Endodermal cell (in vitro differentiated cells): ENCODE results near the gene CTCFL. TPM values are rescaled to one million over a fixed set of nuclear protein-coding genes. Genes with fewer than 3 reads are reported as not detected.

ENCODE experiments used
- DNase-seq: peaks from one replicate; pipeline ENCODE4 v3.0.0-alpha.2; 2017
- H3K27ac ChIP-seq: 2 replicates; pipeline ENCODE4 v1.5.1; 2013; ENCODE audit warnings: mild to moderate bottlenecking, low read depth, low read length, moderate library complexity
- H3K27me3 ChIP-seq: 2 replicates; pipeline ENCODE4 v1.6.1; 2013; ENCODE audit warnings: mild to moderate bottlenecking, low read length, moderate library complexity; ENCODE audit not compliant: insufficient read depth, control insufficient read depth, poor library complexity, severe bottlenecking
- H3K36me3 ChIP-seq: 2 replicates; pipeline ENCODE4 v1.7.0; 2013; ENCODE audit warnings: mild to moderate bottlenecking, low read length, moderate library complexity; ENCODE audit not compliant: control insufficient read depth, insufficient read depth
- H3K4me1 ChIP-seq: one replicate; pipeline ENCODE4 v1.7.0; 2013; ENCODE audit warnings: low read length; ENCODE audit not compliant: control insufficient read depth, insufficient read depth
- H3K4me3 ChIP-seq: 2 replicates; pipeline ENCODE4 v1.5.1; 2013; ENCODE audit warnings: mild to moderate bottlenecking, low read length, moderate library complexity
- H3K9ac ChIP-seq: 2 replicates; pipeline ENCODE4 v1.6.1; 2013; ENCODE audit warnings: mild to moderate bottlenecking, low read length, moderate library complexity; ENCODE audit not compliant: poor library complexity, severe bottlenecking; ENCODE audit errors: extremely low read depth
- H3K9me3 ChIP-seq: 2 replicates; pipeline ENCODE4 v1.6.1; 2013; ENCODE audit warnings: mild to moderate bottlenecking, low read length, moderate library complexity; ENCODE audit not compliant: control insufficient read depth
- H3K27ac Mint-ChIP-seq: 2 replicates; pipeline ENCODE4 v1.8.0; 2020; ENCODE audit warnings: mixed read lengths
- H3K27me3 Mint-ChIP-seq: 2 replicates; pipeline ENCODE4 v1.8.0; 2021; ENCODE audit warnings: mild to moderate bottlenecking, mixed read lengths; ENCODE audit not compliant: insufficient read depth
- H3K36me3 Mint-ChIP-seq: 2 replicates; pipeline ENCODE4 v1.8.0; 2020; ENCODE audit warnings: low read depth, mixed read lengths
- H3K4me1 Mint-ChIP-seq: 2 replicates; pipeline ENCODE4 v1.8.0; 2020; ENCODE audit warnings: mixed read lengths
- H3K4me3 Mint-ChIP-seq: 2 replicates; pipeline ENCODE4 v1.8.0; 2020; ENCODE audit warnings: mild to moderate bottlenecking, moderate library complexity, mixed read lengths
- H3K9me3 Mint-ChIP-seq: 2 replicates; pipeline ENCODE4 v1.8.0; 2020; ENCODE audit warnings: mild to moderate bottlenecking, mixed read lengths
- CTCF ChIP-seq: fragments of 200-600 bp; sonication (generic); conservative IDR thresholded peaks from 2 replicates; pipeline ENCODE4 v1.5.0; 2021; ENCODE audit warnings: antibody characterized with exemption, mild to moderate bottlenecking
- WGBS, 2 experiments: methylation state at CpG; one replicate each; pipeline versions ENCODE4 v1.1.5 to v1.1.7; 2013; ENCODE audit warnings: missing lambda C conversion rate in 2 of 2, mixed read lengths in 1 of 2; ENCODE audit not compliant: insufficient coverage in 1 of 2, insufficient read length in 1 of 2; 5-methylcytosine and 5-hydroxymethylcytosine counted together
- total RNA-seq, 2 donors: library from RNA; stranded (reverse); fragmentation: NEBNext Ultra II Directional in 1 of 2; extraction: Animal tissue kit (Norgen Biotek cat#: 25700) in 1 of 2; gene quantifications; 2 replicates in 1 of 2; 3 replicates in 1 of 2; pipeline ENCODE4 v1.2.1, GENCODE V29; 2021

Gene CTCFL
- total RNA-seq, 2 donors from 2014 or later, result 0.33 to 1.4 TPM

GRCh38 chr20:57482148-57482547 is 42.8 kb downstream of the CTCFL start:
- Histone ChIP-seq H3K9ac (no peak overlapping the region), H3K27me3 (no peaks in the 10 kb centered on the region), H3K9me3 (no peaks in the 10 kb centered on the region), H3K4me3 (no peak overlapping the region), H3K36me3 (no peaks in the 10 kb centered on the region), H3K27ac (no peak overlapping the region), H3K4me1 (no peaks in the 10 kb centered on the region)
- TF ChIP-seq CTCF, result no peak
- WGBS, 2 experiments, result 84 to 86% methylated on average over 10 of the region's 11 CpGs
- H3K4me1 Mint-ChIP-seq, result peaks cover 5% of the 10 kb centered on the region
- no peak overlapping the region for H3K27ac Mint-ChIP-seq
- peak; percentile 46 for DNase-seq
- H3K36me3 Mint-ChIP-seq, result no peaks in the 10 kb centered on the region
- no peaks in the 10 kb centered on the region for H3K9me3 Mint-ChIP-seq
- H3K27me3 Mint-ChIP-seq, result no peaks in the 10 kb centered on the region
- H3K4me3 Mint-ChIP-seq, result no peak overlapping the region

- H3K36me3 ChIP-seq, result no peaks in the 10 kb centered on the region
- 73 to 88% methylated on average over 2 to 8 of the region's 9 CpGs for WGBS, 2 experiments
- no peak overlapping the region for H3K4me3 Mint-ChIP-seq
These were observed 43.6 kb downstream of the CTCFL start for GRCh38 chr20:57481281-57481711.

GRCh38 chr20:57480444-57481160 is 44.3 kb downstream of the CTCFL start:
- peak; percentile 34 for DNase-seq
- 88% methylated on average over 14 to 17 of the region's 17 CpGs for WGBS, 2 experiments
- H3K27me3 Mint-ChIP-seq, result no peaks in the 10 kb centered on the region
- H3K4me1 Mint-ChIP-seq, result peaks cover 5% of the 10 kb centered on the region
- TF ChIP-seq CTCF, result no peak
- Histone ChIP-seq H3K27me3 (no peaks in the 10 kb centered on the region), H3K27ac (no peak overlapping the region), H3K36me3 (no peaks in the 10 kb centered on the region), H3K4me1 (no peaks in the 10 kb centered on the region), H3K9ac (no peak overlapping the region), H3K4me3 (no peak overlapping the region), H3K9me3 (no peaks in the 10 kb centered on the region)
- no peaks in the 10 kb centered on the region for H3K9me3 Mint-ChIP-seq
- H3K4me3 Mint-ChIP-seq, result no peak overlapping the region
- H3K36me3 Mint-ChIP-seq, result no peaks in the 10 kb centered on the region
- no peak overlapping the region for H3K27ac Mint-ChIP-seq

More at GRCh38 chr20:57481281-57481711, 43.6 kb downstream of the CTCFL start:
- peak; percentile 44 for DNase-seq
- Mint-ChIP-seq H3K27me3 (no peaks in the 10 kb centered on the region), H3K4me1 (peaks cover 5% of the 10 kb centered on the region), H3K27ac (no peak overlapping the region), H3K9me3 (no peaks in the 10 kb centered on the region), H3K36me3 (no peaks in the 10 kb centered on the region)
- no peaks in the 10 kb centered on the region for H3K4me1 ChIP-seq
- peak overlapping the region; percentile 17 for H3K27ac ChIP-seq
- H3K9me3 ChIP-seq, result no peaks in the 10 kb centered on the region
- H3K27me3 ChIP-seq, result no peaks in the 10 kb centered on the region
- no peak overlapping the region for H3K9ac ChIP-seq
- H3K4me3 ChIP-seq, result no peak overlapping the region
- no peak for TF ChIP-seq CTCF
